Stimulated activated CD8-positive, alpha-beta memory T cell treated with anti-CD3 and anti-CD28 coated beads, Interleukin-4, amount 100 ng/mL, for 4 hours (primary cell): ENCODE measurements around the gene CCR5AS.

Experiments used
- DNase-seq, 2 donors: peaks; one replicate each; pipeline ENCODE4 v3.0.0-alpha.2; 2020; ENCODE audit warnings: low read depth in 2 of 2, low spot score in 1 of 2

CCR5AS gene

GRCh38 chr3:46316206-46316605 lies 90.7 kb downstream of the CCR5AS start:
- DNase-seq = no peak

DNA sequence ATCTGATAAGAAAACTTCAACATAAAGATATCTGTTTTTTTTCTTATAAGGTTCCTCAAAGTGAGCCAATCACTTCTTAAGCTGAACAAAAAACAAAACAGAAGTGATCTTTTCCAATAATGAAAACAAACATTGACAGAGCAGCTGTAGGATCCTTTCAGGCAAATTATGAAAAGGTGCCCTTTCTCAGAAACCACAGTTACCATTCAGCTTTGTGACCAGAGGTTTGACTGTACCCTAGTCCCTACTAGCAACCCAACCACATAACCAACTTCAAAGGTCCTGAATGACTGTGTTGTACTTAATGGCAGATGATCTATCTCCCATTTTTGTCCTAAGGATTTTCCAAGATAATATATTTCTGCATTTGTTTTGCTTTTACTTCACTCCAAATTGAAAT lies 92.3 kb downstream of the CCR5AS start:
- DNase-seq = no peak
